Measurements from ENCODE around the gene APOL1. TPM values are rescaled to one million over a fixed set of nuclear protein-coding genes. Genes with fewer than 3 reads are reported as not detected.
A peak's percentile ranks its signal among the peaks of the same experiment; 100 is the strongest.
"Not testable (repeated sequence)": the region's sequence is repeated elsewhere in the genome, so short reads cannot be mapped to it uniquely, and the experiment has no call there.

The APOL1 gene
- polyA plus RNA-seq, 4 donors: 9.9 to 13.5 (median 12.0) TPM

GRCh38 chr22:36224245-36224644 is 28.7 kb upstream of the APOL1 start:
- no peak for DNase-seq (ENCODE audit: low read depth in 4 of 4, low spot score in 3 of 4)

GRCh38 chr22:36225333-36225922 is 27.5 kb upstream of the APOL1 start:
- no peak for DNase-seq (ENCODE audit: low read depth in 4 of 4, low spot score in 3 of 4)

- DNase-seq (ENCODE audit: low read depth in 4 of 4, low spot score in 3 of 4): no peak
Observed at GRCh38 chr22:36226189-36226588, 26.7 kb upstream of the APOL1 start.

- no peak for DNase-seq (ENCODE audit: low read depth in 4 of 4, low spot score in 3 of 4)
Observed at GRCh38 chr22:36227396-36227795, 25.5 kb upstream of the APOL1 start.

- no peak for DNase-seq (ENCODE audit: low read depth in 4 of 4, low spot score in 3 of 4)
Observed at GRCh38 chr22:36227806-36228205, 25.1 kb upstream of the APOL1 start.

GRCh38 chr22:36228369-36228768 is 24.6 kb upstream of the APOL1 start:
- not testable (repeated sequence) for DNase-seq (ENCODE audit: low read depth in 4 of 4, low spot score in 3 of 4)

GRCh38 chr22:36228944-36229343 is 24.0 kb upstream of the APOL1 start:
- no peak for DNase-seq (ENCODE audit: low read depth in 4 of 4, low spot score in 3 of 4)

- not testable (repeated sequence) for DNase-seq (ENCODE audit: low read depth in 4 of 4, low spot score in 3 of 4)
Observed at GRCh38 chr22:36229649-36230048, 23.3 kb upstream of the APOL1 start.

GRCh38 chr22:36231051-36231450 is 21.9 kb upstream of the APOL1 start:
- DNase-seq (ENCODE audit: low read depth in 4 of 4, low spot score in 3 of 4): not testable (repeated sequence)

- DNase-seq (ENCODE audit: low read depth in 4 of 4, low spot score in 3 of 4): no peak
Observed at GRCh38 chr22:36232715-36233401, 20.1 kb upstream of the APOL1 start.

- DNase-seq (ENCODE audit: low read depth in 4 of 4, low spot score in 3 of 4): no peak
Observed at GRCh38 chr22:36233796-36234195, 19.1 kb upstream of the APOL1 start.

GRCh38 chr22:36234213-36234612 is 18.7 kb upstream of the APOL1 start:
- no peak for DNase-seq (ENCODE audit: low read depth in 4 of 4, low spot score in 3 of 4)

- no peak for DNase-seq (ENCODE audit: low read depth in 4 of 4, low spot score in 3 of 4)
Observed at GRCh38 chr22:36234919-36235318, 18.0 kb upstream of the APOL1 start.

GRCh38 chr22:36235585-36235984 is 17.3 kb upstream of the APOL1 start:
- no peak for DNase-seq (ENCODE audit: low read depth in 4 of 4, low spot score in 3 of 4)

GRCh38 chr22:36236388-36237319 is 16.3 kb upstream of the APOL1 start:
- DNase-seq (ENCODE audit: low read depth in 4 of 4, low spot score in 3 of 4): no peak

GRCh38 chr22:36237462-36238372 is 15.2 kb upstream of the APOL1 start:
- DNase-seq (ENCODE audit: low read depth in 4 of 4, low spot score in 3 of 4): no peak

GRCh38 chr22:36238373-36239149 is 14.4 kb upstream of the APOL1 start:
- DNase-seq (ENCODE audit: low read depth in 4 of 4, low spot score in 3 of 4): no peak

- DNase-seq (ENCODE audit: low read depth in 4 of 4, low spot score in 3 of 4): no peak
Observed at GRCh38 chr22:36239150-36239400, 13.9 kb upstream of the APOL1 start.

GRCh38 chr22:36239401-36240171 is 13.3 kb upstream of the APOL1 start, which contains the start of gene APOL2:
Gene APOL2 (minus strand): TSS chr22:36239527. CDS start chr22:36233162, 6,365 bp downstream.
- DNase-seq (ENCODE audit: low read depth in 4 of 4, low spot score in 3 of 4): peak; percentile 74 to 89 (median 82)

Measured in left renal pelvis (tissue), 4 donors.